Endothelial cell (in vitro differentiated cells): ENCODE measurements around the gene RTCA. TPM values are rescaled to one million over a fixed set of nuclear protein-coding genes. Genes with fewer than 3 reads are reported as not detected.

Source experiments
- DNase-seq: peaks from one replicate; pipeline ENCODE4 v3.0.0; 2021; ENCODE audit warnings: low spot score
- H3K27ac Mint-ChIP-seq: one replicate; pipeline ENCODE4 v1.8.0; 2021; ENCODE audit warnings: mixed read lengths, inconsistent platforms; ENCODE audit not compliant: unreplicated experiment
- H3K27me3 Mint-ChIP-seq: one replicate; pipeline ENCODE4 v1.8.0; 2021; ENCODE audit warnings: mild to moderate bottlenecking, moderate library complexity, mixed read lengths, inconsistent platforms; ENCODE audit not compliant: unreplicated experiment
- H3K36me3 Mint-ChIP-seq: one replicate; pipeline ENCODE4 v1.8.0; 2021; ENCODE audit warnings: mild to moderate bottlenecking, low read depth, mixed read lengths, inconsistent platforms; ENCODE audit not compliant: unreplicated experiment
- H3K4me1 Mint-ChIP-seq: one replicate; pipeline ENCODE4 v1.8.0; 2021; ENCODE audit warnings: mild to moderate bottlenecking, mixed read lengths, inconsistent platforms; ENCODE audit not compliant: unreplicated experiment
- H3K4me3 Mint-ChIP-seq: one replicate; pipeline ENCODE4 v1.8.0; 2021; ENCODE audit warnings: mild to moderate bottlenecking, mixed read lengths, inconsistent platforms; ENCODE audit not compliant: unreplicated experiment
- H3K9me3 Mint-ChIP-seq: one replicate; pipeline ENCODE4 v1.8.0; 2021; ENCODE audit warnings: mixed read lengths, inconsistent platforms; ENCODE audit not compliant: unreplicated experiment
- total RNA-seq: library from RNA; stranded (reverse); fragmentation: NEBNext Ultra II Directional; extraction: Animal tissue kit (Norgen Biotek cat#: 25700); gene quantifications from one replicate; pipeline ENCODE4 v1.2.1, GENCODE V29; 2021; ENCODE audit not compliant: unreplicated experiment
- TF ChIP-seq, protein P1 (sequence below): fragments of 200-600 bp; sonication (generic); IDR thresholded peaks from one replicate; pipeline ENCODE4 v1.5.0; 2021; ENCODE audit warnings: antibody characterized with exemption; ENCODE audit not compliant: unreplicated experiment

The RTCA gene
- total RNA-seq, 1 donor from 2014 or later: 46.3 TPM

DNA sequence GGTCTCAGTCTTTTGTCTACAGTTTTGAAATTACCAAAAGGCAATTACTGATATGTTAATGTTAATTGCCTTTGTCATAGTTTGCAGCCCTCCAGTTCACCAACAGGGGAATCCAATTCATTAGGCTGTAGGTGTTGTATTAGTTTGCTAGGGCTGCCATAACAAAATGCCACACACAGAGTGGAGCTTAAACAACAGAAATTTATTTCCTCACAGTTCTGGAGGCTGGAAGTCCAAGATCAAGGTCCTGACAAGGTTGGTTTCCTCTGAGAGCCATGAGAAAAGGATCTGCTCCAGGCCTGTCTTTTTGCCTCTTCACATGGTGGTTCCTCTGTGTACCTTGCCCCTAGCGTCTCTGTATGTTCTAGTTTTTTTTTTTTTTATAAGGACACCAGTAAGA lies 1.3 kb downstream of the RTCA start:
- TF ChIP-seq, protein P1, sequence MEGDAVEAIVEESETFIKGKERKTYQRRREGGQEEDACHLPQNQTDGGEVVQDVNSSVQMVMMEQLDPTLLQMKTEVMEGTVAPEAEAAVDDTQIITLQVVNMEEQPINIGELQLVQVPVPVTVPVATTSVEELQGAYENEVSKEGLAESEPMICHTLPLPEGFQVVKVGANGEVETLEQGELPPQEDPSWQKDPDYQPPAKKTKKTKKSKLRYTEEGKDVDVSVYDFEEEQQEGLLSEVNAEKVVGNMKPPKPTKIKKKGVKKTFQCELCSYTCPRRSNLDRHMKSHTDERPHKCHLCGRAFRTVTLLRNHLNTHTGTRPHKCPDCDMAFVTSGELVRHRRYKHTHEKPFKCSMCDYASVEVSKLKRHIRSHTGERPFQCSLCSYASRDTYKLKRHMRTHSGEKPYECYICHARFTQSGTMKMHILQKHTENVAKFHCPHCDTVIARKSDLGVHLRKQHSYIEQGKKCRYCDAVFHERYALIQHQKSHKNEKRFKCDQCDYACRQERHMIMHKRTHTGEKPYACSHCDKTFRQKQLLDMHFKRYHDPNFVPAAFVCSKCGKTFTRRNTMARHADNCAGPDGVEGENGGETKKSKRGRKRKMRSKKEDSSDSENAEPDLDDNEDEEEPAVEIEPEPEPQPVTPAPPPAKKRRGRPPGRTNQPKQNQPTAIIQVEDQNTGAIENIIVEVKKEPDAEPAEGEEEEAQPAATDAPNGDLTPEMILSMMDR: no peak
- Mint-ChIP-seq H3K27me3 (peaks cover 10% of the 10 kb centered on the region), H3K36me3 (peaks cover 31% of the 10 kb centered on the region)

DNA sequence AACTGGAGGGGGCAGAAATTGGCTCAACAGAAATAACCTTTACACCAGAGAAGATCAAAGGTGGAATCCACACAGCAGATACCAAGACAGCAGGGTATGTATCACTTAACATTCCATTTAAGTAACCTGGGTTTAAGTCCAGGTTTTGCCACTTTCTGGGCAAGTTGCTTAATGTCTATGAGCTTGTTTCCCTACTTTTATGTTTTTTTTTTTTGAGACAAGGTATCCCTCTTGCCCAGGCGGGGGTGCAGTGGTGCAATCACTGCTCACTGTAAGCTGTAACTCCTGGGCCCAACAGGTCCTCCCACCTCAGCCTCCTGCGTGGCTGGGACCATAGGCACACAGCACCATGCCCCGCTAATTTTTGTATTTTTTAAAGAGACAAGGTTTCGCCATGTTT lies 2.2 kb downstream of the RTCA start:
- Mint-ChIP-seq H3K9me3 (no peaks in the 10 kb centered on the region), H3K36me3 (peaks cover 31% of the 10 kb centered on the region), H3K4me3 (peak overlapping the region; percentile 13), H3K27me3 (peaks cover 10% of the 10 kb centered on the region), H3K4me1 (peaks cover 15% of the 10 kb centered on the region), H3K27ac (no peak overlapping the region)
- DNase-seq: no peak
- TF ChIP-seq, protein P1: no peak

More for the DNA sequence above, 1.3 kb downstream of the RTCA start:
- peak overlapping the region; percentile 99 for H3K4me3 Mint-ChIP-seq
- no peaks in the 10 kb centered on the region for H3K9me3 Mint-ChIP-seq
- no peak overlapping the region for H3K27ac Mint-ChIP-seq
- H3K4me1 Mint-ChIP-seq: peaks cover 15% of the 10 kb centered on the region
- no peak for DNase-seq

DNA sequence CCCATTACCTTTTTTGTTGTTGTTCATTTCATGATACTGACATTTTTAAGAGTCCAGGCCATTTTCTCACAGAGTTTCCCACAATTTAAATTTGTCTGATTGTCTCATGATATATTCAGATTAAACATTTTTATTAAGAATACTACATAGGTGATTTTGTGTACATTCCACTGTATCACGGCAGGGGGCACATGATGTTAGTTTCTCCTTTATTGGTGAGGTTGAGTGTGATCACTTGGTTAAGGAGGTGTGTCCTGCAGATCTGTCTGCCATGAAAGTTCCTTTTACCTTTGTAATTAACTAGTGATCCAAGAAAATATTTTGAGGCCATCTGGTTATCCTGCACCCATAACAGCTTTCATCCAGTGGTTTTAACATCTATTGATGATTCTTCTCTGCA lies 11.8 kb downstream of the RTCA start:
- Mint-ChIP-seq H3K4me1 (no peaks in the 10 kb centered on the region), H3K36me3 (peaks cover 37% of the 10 kb centered on the region), H3K27ac (no peak overlapping the region), H3K27me3 (no peaks in the 10 kb centered on the region), H3K9me3 (no peaks in the 10 kb centered on the region), H3K4me3 (no peak overlapping the region)
- no peak for DNase-seq
- TF ChIP-seq, protein P1: no peak

DNA sequence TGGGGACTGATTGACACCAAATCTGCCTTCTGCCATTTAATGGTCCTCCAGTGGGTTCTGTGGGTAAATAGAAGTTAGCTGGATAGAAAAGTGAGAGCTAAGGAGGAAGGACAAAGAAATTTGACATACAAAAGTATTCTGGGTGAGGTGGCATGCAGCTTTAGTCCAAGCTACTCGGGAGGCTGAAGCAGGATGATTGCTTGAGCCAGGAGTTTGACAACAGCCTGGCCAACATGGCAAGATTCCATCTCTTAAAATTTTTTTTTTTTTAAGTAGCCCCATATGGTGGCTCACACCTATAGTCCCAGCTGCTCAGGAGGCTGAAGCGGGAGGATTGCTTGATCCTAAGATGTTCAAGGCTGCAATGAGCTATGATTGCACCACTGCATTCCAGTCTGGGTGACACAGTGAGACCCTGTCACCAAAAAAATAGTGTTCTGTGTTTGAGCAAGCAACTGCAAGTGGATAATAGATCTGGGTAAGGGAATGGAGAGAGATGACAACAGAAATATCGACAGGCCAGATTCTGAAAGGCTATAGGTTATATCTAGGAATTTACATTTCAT lies 13.4 kb downstream of the RTCA start:
- Mint-ChIP-seq H3K4me1 (no peaks in the 10 kb centered on the region), H3K4me3 (no peak overlapping the region), H3K9me3 (no peaks in the 10 kb centered on the region), H3K36me3 (peaks cover 37% of the 10 kb centered on the region), H3K27me3 (no peaks in the 10 kb centered on the region), H3K27ac (no peak overlapping the region)
- TF ChIP-seq, protein P1: no peak
- DNase-seq: no peak

DNA sequence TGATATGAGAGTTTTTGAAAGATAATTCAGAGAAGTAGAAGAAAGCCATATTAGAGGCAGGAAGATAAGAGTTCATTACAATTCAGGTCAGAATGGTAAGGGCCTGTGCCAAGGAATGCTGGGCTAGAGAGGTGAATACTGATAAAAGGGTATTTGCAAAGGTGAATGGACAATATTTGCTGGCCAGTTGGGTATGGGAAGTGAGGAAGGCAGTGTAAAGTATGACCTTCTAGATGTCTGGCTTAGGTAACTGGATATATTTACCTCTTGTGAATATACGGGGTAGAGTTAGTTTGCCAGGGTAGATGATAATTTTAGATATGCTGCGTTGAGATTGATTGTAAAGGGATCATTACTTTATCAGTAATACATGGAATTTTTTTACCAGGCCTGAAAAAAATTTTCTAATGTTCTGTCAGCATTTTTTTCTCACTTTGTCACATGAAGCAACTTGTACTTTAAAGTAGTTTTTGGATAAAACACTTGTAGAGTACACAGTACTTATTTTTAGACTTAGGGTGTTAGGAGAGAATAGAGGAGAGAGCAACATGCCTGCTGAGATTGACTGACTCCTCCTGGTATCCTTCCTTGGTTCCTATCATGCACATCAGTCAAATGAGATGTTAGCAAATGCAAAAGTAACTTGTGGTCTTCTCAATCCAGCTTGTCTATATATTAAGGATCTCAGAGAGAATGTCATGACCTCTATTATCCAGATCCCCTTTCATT lies 14.1 kb downstream of the RTCA start:
- TF ChIP-seq, protein P1: no peak
- Mint-ChIP-seq H3K4me1 (no peaks in the 10 kb centered on the region), H3K4me3 (no peak overlapping the region), H3K36me3 (peaks cover 38% of the 10 kb centered on the region), H3K27ac (no peak overlapping the region), H3K27me3 (no peaks in the 10 kb centered on the region), H3K9me3 (no peaks in the 10 kb centered on the region)
- no peak for DNase-seq
